DLD1 (cell line): ENCODE measurements around the gene KRTAP19-4.
"Not testable (repeated sequence)": the region's sequence is repeated elsewhere in the genome, so short reads cannot be mapped to it uniquely, and the experiment has no call there.

Source experiments
- in situ Hi-C: cut with HindIII; loops from 2 replicates; pipeline ENCODE4 v1.10.0; 2017; ENCODE audit warnings: low sequenced_read_pairs

The KRTAP19-4 gene, protein sequence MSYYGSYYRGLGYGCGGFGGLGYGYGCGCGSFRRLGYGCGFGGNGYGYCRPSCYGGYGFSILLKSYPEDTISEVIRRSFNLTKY

DNA sequence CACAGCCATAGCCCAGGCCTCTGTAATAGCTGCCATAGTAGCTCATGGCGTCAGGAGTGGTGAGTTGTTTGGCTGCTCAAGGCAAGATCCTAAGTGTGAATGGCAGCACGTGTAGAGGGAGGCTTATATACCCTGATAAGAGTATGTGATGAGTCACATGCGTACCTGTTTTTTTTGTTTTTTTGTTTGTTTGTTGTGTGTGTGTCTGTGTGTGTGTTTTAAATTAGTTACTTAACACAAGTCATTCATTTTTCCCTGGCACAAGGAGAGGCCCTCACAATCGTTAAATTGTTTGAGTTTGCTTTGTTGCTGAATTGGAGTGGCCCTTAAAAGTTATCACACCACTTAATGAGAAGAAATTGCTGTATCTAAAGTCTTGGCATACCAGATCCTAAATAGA, at the start of gene KRTAP19-4:
Gene KRTAP19-4 (minus strand): TSS at position 101 of the 400 bp plus-strand sequence. CDS start 55 bp downstream, at position 46.
- in situ Hi-C loops = no loop called here

DNA sequence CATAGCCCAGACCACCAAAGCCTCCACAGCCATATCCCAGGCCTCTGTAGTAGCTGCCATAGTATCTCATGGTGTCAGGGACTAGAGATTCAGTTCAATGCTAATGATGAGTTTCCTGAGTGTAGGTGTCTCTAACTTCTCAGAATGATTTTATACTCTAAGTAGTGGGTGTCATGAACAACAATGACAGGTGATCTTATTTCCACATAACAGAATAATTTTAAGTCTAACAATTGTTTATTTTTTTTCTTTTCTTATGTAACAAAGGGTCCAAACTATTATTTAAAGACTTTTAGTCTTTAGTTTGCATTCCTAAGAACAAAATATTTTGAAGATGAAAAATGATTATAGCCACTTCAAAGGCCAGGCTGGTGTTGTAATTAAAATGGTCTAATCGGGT, 44.8 kb upstream of the KRTAP19-4 start, which contains the start of gene KRTAP19-6:
Gene KRTAP19-6 (minus strand): TSS at position 101 of the 400 bp plus-strand sequence. CDS start 31 bp downstream, at position 70.
- in situ Hi-C loops = no loop called here

DNA sequence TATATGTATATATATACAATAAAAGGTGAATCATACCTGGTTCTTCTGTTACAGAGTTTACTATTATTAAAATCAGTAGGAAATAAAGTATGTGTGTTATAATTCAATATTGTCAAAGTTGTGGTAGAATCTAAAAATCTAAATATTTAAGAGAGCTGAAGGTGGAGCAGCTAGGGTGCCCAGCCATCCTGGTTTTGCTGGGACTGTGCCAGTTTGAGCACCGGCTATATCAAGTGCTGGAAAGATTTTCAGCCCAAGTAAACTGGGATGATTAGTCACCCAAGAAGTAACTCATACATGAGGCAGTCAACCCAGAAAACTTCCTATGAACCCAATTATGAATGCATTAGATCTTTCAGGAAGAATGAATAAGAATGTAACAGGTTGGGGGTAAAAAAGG, 21.9 kb upstream of the KRTAP19-4 start:
- in situ Hi-C loops = no loop called here

DNA sequence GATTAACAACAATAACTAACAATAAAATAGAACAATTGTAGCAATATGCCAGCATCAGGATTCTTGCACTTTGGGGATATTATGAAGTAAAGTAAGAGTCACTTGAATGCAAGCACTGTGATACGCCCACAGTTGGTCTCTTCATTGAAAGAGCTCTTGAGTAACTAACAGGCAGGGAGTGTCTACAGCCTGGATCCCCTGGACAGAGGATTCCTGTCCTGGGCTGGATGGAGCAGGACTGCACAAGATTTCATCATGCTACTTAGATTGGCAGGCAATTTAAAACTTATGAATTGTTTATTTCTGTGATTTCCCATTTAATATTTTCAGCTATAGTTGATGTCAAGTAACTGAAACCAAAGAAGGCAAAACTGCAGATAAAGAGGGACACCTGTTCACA, 18.7 kb upstream of the KRTAP19-4 start:
- in situ Hi-C loops = no loop called here

DNA sequence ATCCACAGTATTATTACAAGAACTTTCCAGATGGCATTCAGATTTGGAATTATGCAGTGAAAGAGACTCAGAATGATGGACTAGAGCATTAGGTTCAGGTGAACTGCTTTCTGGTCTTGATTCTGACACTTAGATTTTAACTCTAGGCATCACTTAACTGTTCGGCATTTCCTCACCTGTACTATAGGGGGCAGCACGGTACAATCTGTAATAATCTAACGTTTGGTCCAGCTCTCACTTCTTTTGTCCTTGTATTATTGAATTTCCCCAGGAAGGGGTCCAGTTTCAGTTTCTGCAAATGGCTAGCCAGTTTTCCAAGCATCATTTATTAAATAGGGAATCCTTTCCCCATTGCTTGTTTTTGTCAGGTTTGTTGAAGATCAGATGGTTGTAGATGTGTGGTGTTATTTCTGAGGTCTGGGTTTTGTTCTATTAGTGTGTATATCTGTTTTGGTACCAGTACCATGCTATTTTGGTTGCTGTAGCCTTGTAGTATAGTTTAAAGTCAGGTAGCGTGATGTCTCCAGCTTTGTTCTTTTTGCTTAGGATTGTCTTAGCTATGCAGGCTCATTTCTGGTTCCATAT, 8.7 kb upstream of the KRTAP19-4 start:
- in situ Hi-C loops = not testable (repeated sequence)

DNA sequence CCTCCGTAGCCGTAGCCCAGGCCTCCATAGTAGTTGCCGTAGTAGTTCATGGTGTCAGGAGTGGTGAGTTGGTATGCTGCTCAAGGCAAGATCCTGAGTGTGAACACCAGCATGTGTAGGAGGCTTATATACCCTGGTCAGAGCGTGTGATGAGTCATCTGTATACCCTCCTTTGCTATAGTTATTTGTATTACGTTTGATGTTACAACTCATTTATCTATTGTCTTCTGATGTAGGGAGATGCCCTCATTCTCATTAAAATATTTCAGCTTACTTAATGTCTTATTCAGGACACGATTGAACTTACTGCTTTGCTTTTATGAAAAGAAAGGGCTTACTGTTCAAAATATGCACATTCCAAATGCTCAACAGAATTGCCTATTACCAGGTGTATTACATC, 5.1 kb upstream of the KRTAP19-4 start, which contains the start of gene KRTAP19-5:
Gene KRTAP19-5 (minus strand): TSS at position 101 of the 400 bp plus-strand sequence. CDS start 51 bp downstream, at position 50.
- in situ Hi-C loops = no loop called here

DNA sequence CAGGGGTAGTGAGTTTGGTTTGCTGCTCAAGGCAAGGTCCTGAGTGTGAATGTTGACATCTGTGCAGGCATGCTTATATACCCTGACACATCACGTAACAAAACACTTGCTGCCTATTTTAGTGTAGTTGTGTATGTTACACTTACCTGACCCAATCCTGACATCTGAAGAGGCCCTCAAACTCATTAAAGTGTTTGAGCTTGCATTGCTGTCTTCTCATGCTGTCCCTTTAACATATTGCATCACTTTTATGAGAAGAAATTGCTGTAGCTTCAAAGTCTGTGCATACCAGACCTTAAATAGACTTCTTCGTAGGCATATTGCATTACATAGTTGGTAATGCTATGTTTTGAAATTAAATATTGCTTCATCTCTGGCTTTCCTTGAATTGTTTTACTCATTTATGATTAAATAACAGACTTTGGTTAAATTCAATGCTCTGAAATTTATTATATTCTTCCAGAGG, 5.0 kb downstream of the KRTAP19-4 start, which contains the start of gene KRTAP19-3:
Gene KRTAP19-3 (minus strand): TSS at position 51 of the 466 bp plus-strand sequence. CDS start 56 bp downstream, outside the sequence.
- in situ Hi-C loops = no loop called here

DNA sequence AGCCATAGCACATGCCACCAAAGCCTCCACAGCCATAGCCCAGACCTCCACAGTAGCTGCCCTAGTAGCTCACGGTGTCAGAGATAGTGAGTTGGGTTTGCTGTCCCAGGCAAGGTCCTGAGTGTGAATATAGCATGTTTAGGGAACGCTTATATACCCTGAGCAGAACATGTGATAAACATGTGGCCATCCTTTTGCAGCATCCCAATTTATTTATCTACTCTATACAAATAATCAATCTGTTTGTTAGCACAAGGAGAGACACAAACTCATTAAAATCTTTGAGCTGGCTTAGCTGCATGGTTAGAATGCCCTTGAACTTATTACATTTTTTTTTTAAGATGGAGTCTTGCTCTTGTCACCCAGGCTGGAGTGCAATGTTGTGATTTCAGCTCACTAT, 9.6 kb downstream of the KRTAP19-4 start, which contains the start of gene KRTAP19-2:
Gene KRTAP19-2 (minus strand): TSS at position 101 of the 400 bp plus-strand sequence. CDS start 88 bp downstream, at position 13.
- in situ Hi-C loops = no loop called here

DNA sequence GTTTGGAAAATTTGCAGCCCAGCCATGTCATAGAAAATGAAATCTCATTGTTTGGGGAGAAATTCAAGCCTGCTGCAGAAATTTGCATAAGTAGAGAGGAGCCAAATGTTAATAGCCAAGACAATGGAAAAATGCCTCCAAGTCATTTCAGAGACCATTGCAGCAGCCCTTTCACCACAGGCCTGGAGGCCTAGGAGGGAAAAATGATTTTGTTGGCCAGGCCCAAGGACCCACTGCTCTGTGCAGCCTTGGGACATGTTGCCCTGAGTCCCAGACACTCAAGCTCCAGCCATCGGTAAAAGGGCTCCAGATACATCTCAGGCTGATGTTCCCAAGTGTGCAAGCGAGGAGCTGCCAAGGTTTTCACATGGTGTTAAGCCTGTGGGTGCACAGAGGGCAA, 10.8 kb downstream of the KRTAP19-4 start:
- in situ Hi-C loops = no loop called here

DNA sequence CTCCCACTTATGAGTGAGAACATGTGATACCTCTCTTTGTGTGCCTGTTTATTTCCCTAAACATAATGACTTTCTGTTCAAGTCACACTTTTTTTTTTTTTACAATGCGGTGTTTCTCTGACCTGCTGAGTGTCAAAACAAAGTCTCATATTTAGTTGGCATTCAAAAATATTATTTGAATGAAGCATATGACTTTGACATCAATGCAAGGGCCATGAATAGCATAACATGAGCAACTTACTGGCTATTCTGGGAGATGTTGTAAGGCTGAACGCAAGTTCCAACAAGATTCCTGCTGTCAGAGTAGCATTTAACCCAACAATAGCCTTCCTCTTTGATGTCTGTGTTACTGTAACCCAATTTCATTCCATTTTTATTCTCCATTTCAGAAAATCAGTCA, 14.8 kb downstream of the KRTAP19-4 start:
- in situ Hi-C loops = no loop called here

DNA sequence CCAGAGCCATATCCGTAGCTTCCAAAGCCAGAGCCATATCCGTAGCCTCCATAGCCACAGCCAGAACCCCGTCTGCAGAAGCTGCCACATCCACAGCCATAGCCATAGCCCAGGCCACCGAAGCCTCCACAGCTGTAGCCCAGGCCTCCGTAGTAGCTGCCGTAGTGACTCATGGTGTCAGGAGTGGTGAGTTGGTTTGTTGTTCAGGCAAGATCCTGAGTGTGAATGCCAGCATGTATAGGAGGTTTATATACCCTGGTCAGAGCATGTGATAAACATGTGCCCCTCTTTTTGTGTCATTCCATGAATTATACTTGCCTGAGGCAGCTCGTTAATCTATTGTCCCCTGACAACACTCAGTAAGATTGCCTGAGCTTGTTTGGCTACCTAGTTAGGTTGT, 16.8 kb downstream of the KRTAP19-4 start, which contains the start of gene KRTAP19-1:
Gene KRTAP19-1 (minus strand): TSS at position 223 of the 400 bp plus-strand sequence. CDS start 50 bp downstream, at position 173.
- in situ Hi-C loops = no loop called here

DNA sequence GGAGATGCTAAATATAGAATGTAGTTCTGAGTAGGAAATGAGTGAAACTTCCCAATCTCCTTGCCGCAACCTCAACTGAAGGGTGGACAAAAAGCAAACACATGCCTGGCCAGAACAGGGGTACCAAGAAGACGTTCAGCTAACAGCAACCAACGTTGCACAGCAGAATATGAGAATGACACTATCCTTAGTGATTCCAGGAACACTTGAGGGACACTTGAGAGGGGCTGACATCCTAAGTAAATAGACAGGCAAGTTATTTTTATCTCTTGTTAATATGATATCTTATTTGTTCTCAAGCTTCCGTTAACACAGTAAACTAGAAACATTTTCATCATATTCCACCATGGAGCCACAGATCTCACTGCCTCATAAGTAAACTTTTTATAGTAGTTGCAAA, 17.7 kb downstream of the KRTAP19-4 start:
- in situ Hi-C loops = no loop called here

DNA sequence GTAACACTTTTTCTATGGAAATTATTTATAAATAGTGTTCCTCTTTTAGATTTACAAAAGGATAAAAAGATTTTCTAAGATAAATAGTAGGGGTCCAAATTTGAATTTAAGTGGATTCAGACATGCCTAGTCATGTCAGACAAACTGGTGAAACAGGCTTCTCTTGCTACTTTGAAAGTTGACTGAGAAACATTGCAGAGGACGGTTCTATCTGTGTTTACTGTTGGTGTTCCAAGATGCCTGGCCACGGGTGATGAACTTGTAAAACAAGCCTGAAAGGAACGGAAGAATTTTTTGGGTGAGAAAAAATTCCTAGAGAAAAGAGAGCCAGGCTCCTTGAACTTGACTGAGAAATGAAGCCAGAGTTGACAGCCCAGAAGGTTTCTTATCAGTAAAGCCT, 19.0 kb downstream of the KRTAP19-4 start:
- in situ Hi-C loops = no loop called here

DNA sequence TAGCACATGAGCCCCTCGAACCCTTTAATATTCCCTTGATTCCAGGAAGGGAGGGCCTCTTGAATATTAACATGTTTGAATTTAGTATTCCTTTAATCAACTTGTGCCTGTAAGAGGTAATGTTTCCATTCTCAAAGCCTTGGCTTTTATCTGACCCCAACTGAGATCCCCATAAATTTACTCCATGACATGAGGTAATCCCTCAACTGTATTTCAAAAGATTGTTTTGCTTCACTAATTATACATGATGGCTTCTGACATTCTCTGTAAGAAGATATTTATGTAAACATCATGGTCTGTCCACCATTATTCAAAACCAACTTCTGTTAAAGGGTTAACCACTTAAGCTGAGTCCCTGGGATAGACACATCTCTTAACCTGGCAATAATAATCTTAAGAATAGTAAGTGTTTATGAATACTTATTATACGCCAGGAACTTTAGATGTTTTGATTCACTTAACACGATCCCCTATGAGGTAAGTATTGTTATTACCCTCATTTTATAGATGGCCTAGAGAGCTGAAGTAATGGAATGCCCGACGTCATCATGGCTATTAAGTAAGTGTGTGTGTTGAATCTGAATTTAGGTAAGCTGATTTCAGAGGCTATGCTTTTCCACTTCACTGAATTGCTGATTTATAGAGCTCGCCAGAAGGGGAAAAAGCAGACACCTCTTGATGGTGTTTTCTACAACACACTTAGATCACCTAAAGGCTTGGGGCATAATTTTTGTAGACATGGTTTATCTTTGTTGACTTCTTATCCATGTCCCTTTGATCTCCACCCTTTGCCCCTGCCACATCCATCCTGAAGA, 27.9 kb downstream of the KRTAP19-4 start:
- in situ Hi-C loops = no loop called here

DNA sequence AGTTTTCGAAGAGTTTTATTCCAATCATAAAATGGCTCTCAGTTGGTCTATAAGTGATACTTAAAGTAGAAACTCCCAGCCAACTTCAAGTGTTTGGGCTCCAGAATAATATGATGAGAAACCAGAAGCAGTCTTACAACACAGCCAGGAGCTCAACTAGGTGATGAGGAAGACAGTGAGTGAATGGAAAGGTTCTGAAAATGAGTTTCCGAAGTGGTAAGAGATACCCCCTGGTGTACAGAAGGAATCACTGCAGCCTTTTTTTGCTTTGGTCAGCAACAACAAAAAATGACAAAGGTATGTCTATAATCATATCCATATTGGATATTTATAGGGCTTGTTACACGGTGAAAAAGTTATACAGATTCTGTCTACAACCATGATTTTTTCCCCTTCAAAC, 33.3 kb downstream of the KRTAP19-4 start:
- in situ Hi-C loops = no loop called here

DNA sequence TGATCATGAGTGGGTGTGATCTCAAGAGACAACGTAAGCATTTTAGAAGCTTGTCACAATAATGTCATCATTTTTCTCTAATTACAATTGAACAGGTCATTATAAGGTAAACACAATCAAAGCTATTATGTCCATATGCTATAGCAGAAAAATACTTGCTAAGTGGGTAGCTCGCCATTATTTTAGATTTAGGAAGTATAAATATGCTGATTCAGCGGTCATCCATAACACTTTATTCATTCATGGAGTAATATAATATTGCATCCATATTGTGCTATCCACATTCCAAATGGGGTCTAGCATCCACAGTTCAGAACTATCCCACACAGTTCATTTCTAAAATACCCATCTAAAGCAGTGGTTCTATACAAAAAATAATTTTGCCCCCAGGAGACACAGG, 48.5 kb downstream of the KRTAP19-4 start:
- in situ Hi-C loops = no loop called here

DNA sequence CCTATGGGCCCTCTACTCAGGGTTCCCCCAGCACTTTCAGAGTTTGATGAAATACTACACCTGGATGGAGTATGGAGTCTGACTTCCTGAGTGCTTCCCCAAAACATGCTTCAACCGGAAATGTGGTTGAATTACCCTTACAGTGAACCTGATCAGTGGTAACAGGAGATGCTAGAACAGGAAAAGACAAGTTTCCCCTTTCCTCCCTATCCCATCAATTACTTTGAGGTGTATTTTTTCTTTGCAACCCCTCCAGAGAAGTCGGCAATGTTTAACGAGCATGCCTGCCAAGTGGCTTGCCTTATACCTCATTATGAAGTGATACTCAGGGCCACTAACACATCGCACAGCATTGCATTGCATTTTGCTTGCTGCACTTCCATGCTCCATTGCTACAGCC, 49.9 kb downstream of the KRTAP19-4 start:
- in situ Hi-C loops = no loop called here
